ENCODE data around the gene TFPI.

The TFPI gene

GRCh38 chr2:187469538-187469937 lies 84.7 kb downstream of the TFPI start:
- CTCF ChIA-PET = no interaction called here
- POLR2A ChIA-PET (ENCODE audit: low non-redundant PET) = no interaction called here
- H3K27ac ChIP-seq = no peak overlapping the region
- TF ChIP-seq CTCF (conservative IDR thresholded peaks at IDR 0.05; ENCODE audit: low read depth) = no peak
- no peak for DNase-seq (ENCODE audit: low spot score)

GRCh38 chr2:187468262-187468661 lies 86.0 kb downstream of the TFPI start:
- POLR2A ChIA-PET (ENCODE audit: low non-redundant PET) = no interaction called here
- no peak for TF ChIP-seq CTCF (conservative IDR thresholded peaks at IDR 0.05; ENCODE audit: low read depth)
- CTCF ChIA-PET = no interaction called here

GRCh38 chr2:187466129-187466792 lies 88.0 kb downstream of the TFPI start:
- no peak overlapping the region for H3K27ac ChIP-seq
- no peak for DNase-seq (ENCODE audit: low spot score)
- CTCF ChIA-PET = interaction anchor here (0.6 kb wide), 2 partner anchors 665 to 1037 kb away, joined by 3 read pairs; no protein-coding TSS in a partner anchor
- POLR2A ChIA-PET (ENCODE audit: low non-redundant PET) = no interaction called here
- TF ChIP-seq CTCF (conservative IDR thresholded peaks at IDR 0.05; ENCODE audit: low read depth) = no peak

More at GRCh38 chr2:187468262-187468661, 86.0 kb downstream of the TFPI start:
- DNase-seq (ENCODE audit: low spot score) = no peak
- no peak overlapping the region for H3K27ac ChIP-seq

- no peak for DNase-seq (ENCODE audit: low spot score)
- no peak overlapping the region for H3K27ac ChIP-seq
- no peak for TF ChIP-seq CTCF (conservative IDR thresholded peaks at IDR 0.05; ENCODE audit: low read depth)
- POLR2A ChIA-PET (ENCODE audit: low non-redundant PET) = no interaction called here
- CTCF ChIA-PET = no interaction called here
Measured at GRCh38 chr2:187462839-187463238, 91.4 kb downstream of the TFPI start.

- CTCF ChIA-PET = no interaction called here
- TF ChIP-seq CTCF (conservative IDR thresholded peaks at IDR 0.05; ENCODE audit: low read depth) = no peak
Measured at GRCh38 chr2:187461294-187462261, 92.7 kb downstream of the TFPI start.

GRCh38 chr2:187459256-187459655 lies 95.0 kb downstream of the TFPI start:
- H3K27ac ChIP-seq = no peak overlapping the region
- TF ChIP-seq CTCF (conservative IDR thresholded peaks at IDR 0.05; ENCODE audit: low read depth) = no peak
- DNase-seq (ENCODE audit: low spot score) = no peak
- CTCF ChIA-PET = no interaction called here
- POLR2A ChIA-PET (ENCODE audit: low non-redundant PET) = no interaction called here

More at GRCh38 chr2:187461294-187462261, 92.7 kb downstream of the TFPI start:
- DNase-seq (ENCODE audit: low spot score) = no peak
- POLR2A ChIA-PET (ENCODE audit: low non-redundant PET) = no interaction called here
- H3K27ac ChIP-seq = no peak overlapping the region

Data from RWPE1 (cell line).